GM21737 (cell line): ENCODE data around the gene ZNF554.

ENCODE experiments used
- ATAC-seq: cut with Tn5 transposase; IDR thresholded peaks from one replicate; pipeline ENCODE4 v1.9.1; 2021; ENCODE audit warnings: mild to moderate bottlenecking, moderate library complexity; ENCODE audit not compliant: unreplicated experiment

ZNF554 gene

GRCh38 chr19:2819540-2820111 lies at the start of gene ZNF554:
Gene ZNF554 (plus strand): TSS chr19:2819868. CDS start chr19:2820072, 204 bp downstream.
- ATAC-seq = peak; percentile 77

GRCh38 chr19:2770055-2771013 lies 49.3 kb upstream of the ZNF554 start:
- ATAC-seq = no peak

DNA sequence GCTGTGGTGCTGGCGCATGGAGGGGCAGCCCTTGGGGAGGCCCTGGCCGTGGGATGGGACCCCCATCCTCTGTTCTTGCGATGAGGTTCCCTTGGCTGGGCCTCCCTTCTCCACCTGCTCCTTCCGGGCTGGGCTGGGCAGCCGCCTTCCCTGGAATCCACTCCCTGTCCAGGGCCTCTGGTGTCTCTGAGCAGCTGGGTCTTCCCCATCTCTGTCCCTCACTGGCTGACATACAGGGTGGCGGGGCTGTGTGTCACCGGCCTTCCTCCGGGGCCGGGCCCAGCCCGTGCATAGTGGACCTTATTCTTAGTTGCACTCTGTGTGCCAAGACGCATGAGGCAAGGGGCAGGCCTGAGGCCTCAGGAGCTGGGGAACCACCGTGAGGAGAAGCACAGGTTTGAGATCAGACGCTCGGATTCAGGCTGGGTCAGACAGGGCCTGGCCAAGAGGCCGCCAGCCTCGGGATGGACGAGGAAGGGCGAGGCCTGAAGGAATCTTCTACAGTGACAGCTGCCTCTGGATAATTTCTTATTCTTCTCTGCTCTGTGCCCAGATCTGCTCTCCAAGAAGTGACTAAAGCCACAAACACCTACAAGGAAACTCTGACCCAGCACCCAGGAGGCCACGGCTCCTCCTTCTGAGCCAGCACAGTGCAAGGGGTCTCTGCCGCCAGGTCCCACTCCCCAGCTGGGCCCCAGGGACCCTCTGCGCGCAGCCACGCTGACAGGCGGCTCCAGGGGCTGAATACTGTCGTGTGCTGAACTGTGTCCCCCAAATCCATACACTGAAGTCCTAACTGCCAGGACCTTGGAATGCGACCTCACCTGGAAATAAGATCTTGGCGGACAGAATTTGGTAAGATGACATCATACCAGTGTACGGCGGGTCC lies 47.6 kb upstream of the ZNF554 start:
- ATAC-seq = no peak

DNA sequence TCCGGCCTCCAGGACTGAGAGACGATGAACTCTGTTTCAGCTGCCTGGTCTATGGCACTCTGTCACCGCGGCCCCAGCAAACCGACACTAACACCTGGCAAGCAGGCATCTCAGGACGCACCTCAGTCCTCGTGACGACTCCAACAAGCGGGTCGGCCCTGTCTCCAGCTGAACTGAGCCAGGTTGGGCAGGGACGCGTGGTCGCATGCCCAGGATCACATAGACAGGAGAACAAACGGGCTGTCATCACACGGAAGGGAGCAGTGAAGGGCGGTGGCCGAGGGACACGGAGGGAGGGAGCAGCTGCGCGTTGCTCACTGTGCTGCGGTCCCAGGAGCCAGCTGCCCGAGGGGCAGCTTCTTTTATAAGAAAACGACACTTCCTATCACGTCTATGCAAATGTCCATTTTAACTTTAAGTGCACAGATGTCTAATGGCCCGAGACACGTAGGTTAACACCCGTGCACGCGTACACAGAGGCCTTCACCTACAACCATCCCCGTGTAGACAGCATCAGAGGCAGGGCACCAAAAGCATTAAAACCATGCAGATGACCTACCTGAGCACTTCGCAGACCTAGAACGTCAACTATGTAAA lies 45.5 kb upstream of the ZNF554 start:
- no peak for ATAC-seq

DNA sequence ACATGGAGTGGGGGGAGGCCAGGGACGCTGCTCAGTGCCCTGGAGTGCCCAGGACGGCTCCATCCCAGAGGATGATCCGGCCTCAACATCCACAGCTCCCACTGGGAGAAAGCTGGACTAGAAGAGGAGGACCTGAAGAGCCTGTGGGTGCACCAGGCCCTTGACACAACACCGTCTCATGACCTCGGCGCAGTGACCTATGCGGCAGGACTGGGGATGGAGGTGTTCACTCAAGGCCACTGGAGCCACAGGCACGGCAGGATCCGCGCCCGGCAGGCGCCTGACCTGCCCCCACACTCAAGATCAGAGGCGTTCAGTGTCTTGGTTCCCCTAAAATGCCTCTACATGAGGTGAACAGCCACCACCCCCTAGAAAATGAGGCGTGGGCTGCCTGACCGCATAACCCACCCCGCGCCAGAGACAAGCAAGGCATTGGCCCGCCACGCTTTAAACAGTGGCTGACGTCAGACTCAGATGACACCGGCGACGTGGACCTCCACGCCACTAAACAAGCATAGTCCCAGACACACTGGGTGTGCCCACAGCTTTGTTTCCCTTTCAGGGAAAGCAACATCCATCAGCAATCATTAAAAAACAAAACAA lies 44.6 kb upstream of the ZNF554 start:
- no peak for ATAC-seq

- ATAC-seq = no peak
Observed at GRCh38 chr19:2775556-2776430, 43.9 kb upstream of the ZNF554 start.

- ATAC-seq = no peak
Observed at GRCh38 chr19:2777952-2778683, 41.5 kb upstream of the ZNF554 start.

- no peak for ATAC-seq
Observed at GRCh38 chr19:2779121-2779740, 40.4 kb upstream of the ZNF554 start.

- no peak for ATAC-seq
Observed at GRCh38 chr19:2780284-2780683, 39.4 kb upstream of the ZNF554 start.

GRCh38 chr19:2782329-2782935 lies 37.2 kb upstream of the ZNF554 start:
- ATAC-seq = no peak

- peak; percentile 65 for ATAC-seq
Observed at GRCh38 chr19:2782936-2783780, 36.5 kb upstream of the ZNF554 start, which contains the start of gene SGTA. Gene SGTA (minus strand): TSS chr19:2783273. CDS start chr19:2769068, 14,205 bp downstream.

DNA sequence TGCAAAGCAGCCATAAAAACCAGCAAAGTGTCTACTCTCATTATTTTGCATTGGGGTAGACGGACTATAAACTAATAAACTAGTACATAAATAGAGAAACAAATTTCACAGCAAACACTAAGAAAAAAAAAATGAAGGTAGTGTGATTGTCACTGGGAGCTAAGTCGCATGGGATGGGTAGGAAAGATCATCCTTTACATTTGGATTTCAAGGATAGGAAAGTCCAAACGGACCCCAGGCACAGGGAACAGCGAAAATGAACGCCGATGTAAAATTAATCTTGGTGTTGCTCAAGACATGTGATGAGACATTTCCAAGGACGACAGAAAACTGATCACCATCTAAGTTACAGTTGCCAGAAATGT lies 35.9 kb upstream of the ZNF554 start:
- ATAC-seq = no peak

DNA sequence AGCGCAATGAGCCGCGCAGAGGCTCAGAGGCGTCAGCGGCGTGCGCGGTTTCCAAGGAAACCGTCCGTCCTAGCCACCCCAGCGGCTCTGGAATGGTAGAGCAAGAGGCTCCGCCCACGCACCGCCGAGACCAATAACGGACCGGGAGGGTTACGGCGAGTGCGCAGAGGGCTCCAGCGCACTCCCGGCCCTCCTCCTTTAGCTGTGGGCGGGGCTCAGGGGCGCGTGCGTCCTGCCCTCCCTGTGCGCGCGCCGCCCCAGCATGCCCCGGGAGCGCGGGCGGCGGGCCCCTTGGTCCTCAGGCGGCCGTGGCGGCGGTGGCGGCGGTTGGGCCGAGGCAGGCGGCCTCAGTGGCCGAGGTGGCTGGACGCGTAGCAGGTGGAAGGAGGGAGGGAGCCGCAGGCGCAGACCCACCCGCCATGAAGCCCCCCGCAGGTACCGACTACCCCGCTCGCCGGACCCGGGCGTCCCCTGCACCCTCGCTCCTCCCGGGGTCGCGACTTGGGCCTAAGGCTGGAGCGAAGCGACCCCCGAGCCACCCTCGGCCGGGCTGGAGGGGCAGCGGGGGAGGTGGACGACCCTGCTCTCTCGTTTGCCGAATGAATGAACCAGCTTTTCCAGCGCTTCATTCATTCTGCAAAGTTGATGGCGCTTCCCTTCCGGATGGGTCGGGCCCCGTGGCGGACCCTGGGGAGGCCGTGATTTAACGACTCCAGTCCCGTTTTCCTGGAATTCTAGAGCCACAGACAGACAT lies 34.2 kb upstream of the ZNF554 start, which contains the start of gene THOP1:
Gene THOP1, plus strand, starts transcription at position 260 of the 754 bp plus-strand sequence. Its CDS starts 160 bp downstream, at position 420.
- peak; percentile 52 for ATAC-seq

GRCh38 chr19:2787115-2787514 lies 32.6 kb upstream of the ZNF554 start:
- ATAC-seq = no peak

DNA sequence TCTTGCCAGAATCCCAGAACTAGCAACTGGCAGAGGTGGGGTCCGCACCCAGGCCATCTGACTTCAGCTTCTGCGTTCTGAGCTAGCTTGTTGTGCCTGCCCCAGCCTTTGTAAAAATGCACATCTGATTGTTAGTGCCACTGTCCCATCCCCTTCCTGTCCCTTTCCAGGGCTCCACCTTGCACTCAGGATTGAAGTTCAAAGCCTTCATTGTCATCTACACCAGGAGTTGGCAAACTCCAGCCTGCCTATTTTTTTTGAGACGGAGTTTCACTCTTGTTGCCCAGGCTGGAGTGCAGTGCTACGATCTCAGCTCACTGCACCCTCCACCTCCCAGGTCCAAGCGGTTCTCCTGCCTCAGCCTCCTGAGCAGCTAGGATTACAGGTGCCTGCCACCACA lies 31.4 kb upstream of the ZNF554 start:
- no peak for ATAC-seq

DNA sequence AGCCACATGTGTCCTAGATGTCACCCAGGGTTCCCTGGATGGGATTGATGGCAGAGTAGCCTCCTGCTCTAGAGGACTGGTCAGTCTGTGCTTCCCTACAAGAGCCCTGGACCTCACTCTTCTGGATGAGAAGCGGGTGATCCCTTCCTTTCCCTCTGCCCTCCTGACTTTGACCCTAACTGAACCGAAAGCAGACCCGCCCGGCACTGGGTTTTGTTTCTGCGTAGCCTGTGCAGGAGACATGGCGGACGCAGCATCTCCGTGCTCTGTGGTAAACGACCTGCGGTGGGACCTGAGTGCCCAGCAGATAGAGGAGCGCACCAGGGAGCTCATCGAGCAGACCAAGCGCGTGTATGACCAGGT lies 29.5 kb upstream of the ZNF554 start:
- no peak for ATAC-seq
